IMR-90 (cell line): ENCODE measurements around the gene METTL1. TPM values are rescaled to one million over a fixed set of nuclear protein-coding genes. Genes with fewer than 3 reads are reported as not detected.

ENCODE experiments used
- ATAC-seq: fragments of 200-7000 bp; cut with Tn5 transposase; 2 replicates; pipeline ENCODE4 v1.9.1; 2020; ENCODE audit warnings: low read depth, mild to moderate bottlenecking, moderate library complexity
- BruUV-seq: library from RNA; stranded (reverse); fragments of 400-500 nt; replicated peaks from 2 replicates; lab custom pipeline; 2021; lab: Mats Ljungman, UMichigan
- CTCF ChIA-PET: fragments of 300-600 bp; formaldehyde crosslinking; extraction: SDS; loops from one replicate; lab custom pipeline; 2021; ENCODE audit warnings: antibody characterized with exemption; lab: Yijun Ruan, JAX
- POLR2A ChIA-PET: fragments of 300-600 bp; sonication (Branson Sonifier 250); formaldehyde crosslinking; loops from one replicate; lab custom pipeline; 2022; ENCODE audit warnings: antibody characterized with exemption; ENCODE audit not compliant: unreplicated experiment; lab: Charles Lee
- DNase-seq: peaks from one replicate; pipeline ENCODE4 v3.0.0; 2013
- H2AFZ ChIP-seq: replicated peaks from 2 replicates; pipeline ENCODE3; 2013; ENCODE audit warnings: low read length, mild to moderate bottlenecking; ENCODE audit not compliant: poor library complexity
- H2AK5ac ChIP-seq: 2 replicates; pipeline ENCODE4 v1.6.1; 2013; ENCODE audit warnings: low read depth, low read length, inconsistent platforms
- H2AK9ac ChIP-seq: replicated peaks from 2 replicates; pipeline ENCODE3; 2013; ENCODE audit warnings: mild to moderate bottlenecking, low read depth, low read length, moderate library complexity; ENCODE audit not compliant: poor library complexity
- H2BK120ac ChIP-seq: 2 replicates; pipeline ENCODE4 v1.6.1; 2013; ENCODE audit warnings: low read depth, low read length, inconsistent platforms
- H2BK15ac ChIP-seq: 3 replicates; pipeline ENCODE4 v1.6.1; 2013; ENCODE audit warnings: low read depth, low read length, inconsistent platforms
- H2BK20ac ChIP-seq: 2 replicates; pipeline ENCODE4 v1.6.1; 2013; ENCODE audit warnings: low read depth, mild to moderate bottlenecking, inconsistent platforms, low read length, moderate library complexity
- H2BK5ac ChIP-seq: 2 replicates; pipeline ENCODE4 v1.6.1; 2013; ENCODE audit warnings: mild to moderate bottlenecking, low read depth, low read length, inconsistent platforms; ENCODE audit not compliant: poor library complexity, severe bottlenecking
- H3K14ac ChIP-seq: replicated peaks from 2 replicates; pipeline ENCODE4 v1.6.1; 2013; ENCODE audit warnings: low read depth, low read length, inconsistent platforms
- H3K18ac ChIP-seq: 2 replicates; pipeline ENCODE4 v1.6.1; 2013; ENCODE audit warnings: low read depth, low read length, control low read depth
- H3K23ac ChIP-seq: 2 replicates; pipeline ENCODE4 v1.6.1; 2013; ENCODE audit warnings: low read depth, low read length, inconsistent platforms
- H3K27ac ChIP-seq: 2 replicates; pipeline ENCODE4 v1.5.1; 2013; ENCODE audit warnings: mild to moderate bottlenecking, control low read depth, low read length; ENCODE audit not compliant: insufficient read depth
- H3K27me3 ChIP-seq: 2 replicates; pipeline ENCODE4 v1.6.1; 2013; ENCODE audit warnings: low read length; ENCODE audit not compliant: control insufficient read depth, insufficient read depth
- H3K36me3 ChIP-seq: 2 replicates; pipeline ENCODE4 v1.6.1; 2013; ENCODE audit warnings: low read length, mixed read lengths; ENCODE audit not compliant: control insufficient read depth, insufficient read depth
- H3K4ac ChIP-seq: 2 replicates; pipeline ENCODE4 v1.6.1; 2013; ENCODE audit warnings: low read depth, low read length, inconsistent platforms
- H3K4me1 ChIP-seq: 2 replicates; pipeline ENCODE4 v1.6.1; 2013; ENCODE audit warnings: low read length, mixed read lengths; ENCODE audit not compliant: control insufficient read depth, insufficient read depth
- H3K4me2 ChIP-seq: 2 replicates; pipeline ENCODE4 v1.6.1; 2013; ENCODE audit warnings: low read depth, mild to moderate bottlenecking, control low read depth, low read length, moderate library complexity
- H3K4me3 ChIP-seq: 2 replicates; pipeline ENCODE4 v1.5.1; 2013; ENCODE audit warnings: low read depth, mild to moderate bottlenecking, control low read depth, low read length, moderate library complexity; ENCODE audit not compliant: insufficient read depth
- H3K56ac ChIP-seq: 2 replicates; pipeline ENCODE4 v1.6.1; 2013; ENCODE audit warnings: low read length, inconsistent platforms; ENCODE audit not compliant: insufficient read depth; ENCODE audit errors: extremely low read depth
- H3K79me1 ChIP-seq, 2 experiments: 2 replicates each; pipeline ENCODE4 v1.6.1; 2013; ENCODE audit warnings: low read length in 2 of 2, inconsistent platforms in 1 of 2, low read depth in 1 of 2
- H3K9ac ChIP-seq: 2 replicates; pipeline ENCODE4 v1.6.1; 2013; ENCODE audit warnings: low read depth, low read length, control low read depth
- H3K9me1 ChIP-seq: 2 replicates; pipeline ENCODE4 v1.6.1; 2013; ENCODE audit warnings: low read length, inconsistent platforms; ENCODE audit not compliant: insufficient read depth
- H3K9me3 ChIP-seq: 2 replicates; pipeline ENCODE4 v1.6.1; 2013; ENCODE audit warnings: low read length; ENCODE audit not compliant: control insufficient read depth, insufficient read depth
- H4K20me1 ChIP-seq: 2 replicates; pipeline ENCODE4 v1.6.1; 2013; ENCODE audit warnings: low read length, inconsistent platforms; ENCODE audit not compliant: insufficient read depth
- H4K5ac ChIP-seq: 2 replicates; pipeline ENCODE4 v1.6.1; 2013; ENCODE audit warnings: mild to moderate bottlenecking, low read depth, low read length, control low read depth
- H4K8ac ChIP-seq, 2 experiments: 2 replicates each; pipeline ENCODE4 v1.6.1; 2013; ENCODE audit warnings: low read depth in 2 of 2, low read length in 2 of 2, control low read depth in 1 of 2, inconsistent platforms in 1 of 2
- H4K91ac ChIP-seq: 2 replicates; pipeline ENCODE4 v1.6.1; 2013; ENCODE audit warnings: low read depth, low read length, inconsistent platforms; ENCODE audit not compliant: insufficient read depth
- CEBPB ChIP-seq: IDR thresholded peaks from 2 replicates; pipeline ENCODE4 v1.6.1; 2012; ENCODE audit warnings: low read depth, low read length, improper control_type of control experiment
- CHD1 ChIP-seq: IDR thresholded peaks from 2 replicates; pipeline ENCODE4 v1.6.1; 2012; ENCODE audit warnings: low read depth, low read length, improper control_type of control experiment
- CTCF ChIP-seq: conservative IDR thresholded peaks from 2 replicates; pipeline ENCODE4 v1.5.1; 2012; ENCODE audit warnings: mild to moderate bottlenecking, low read depth, low read length, improper control_type of control experiment
- ELK1 ChIP-seq: fragments of 150-350 bp; IDR thresholded peaks from 2 replicates; pipeline ENCODE4 v1.6.1; 2016; ENCODE audit warnings: low read depth, mild to moderate bottlenecking, low read length, moderate library complexity, borderline replicate concordance
- FOS ChIP-seq: fragments of 150-350 bp; IDR thresholded peaks from 2 replicates; pipeline ENCODE4 v1.6.1; 2016; ENCODE audit warnings: low read depth, low read length
- MXI1 ChIP-seq: IDR thresholded peaks from 2 replicates; pipeline ENCODE4 v1.6.1; 2012; ENCODE audit warnings: low read depth, mild to moderate bottlenecking, low read length, moderate library complexity, borderline replicate concordance
- NFE2L2 ChIP-seq: fragments of 150-350 bp; IDR thresholded peaks from 2 replicates; pipeline ENCODE4 v1.6.1; 2016; ENCODE audit warnings: low read depth, mild to moderate bottlenecking, low read length
- POLR2A ChIP-seq: IDR thresholded peaks from 2 replicates; pipeline ENCODE4 v1.6.1; 2012; ENCODE audit warnings: mild to moderate bottlenecking, low read depth, low read length
- RAD21 ChIP-seq: IDR thresholded peaks from 2 replicates; pipeline ENCODE4 v1.6.1; 2012; ENCODE audit warnings: low read length, improper control_type of control experiment
- RCOR1 ChIP-seq: IDR thresholded peaks from 2 replicates; pipeline ENCODE4 v1.6.1; 2012; ENCODE audit warnings: mild to moderate bottlenecking, low read length, improper control_type of control experiment; ENCODE audit not compliant: insufficient replicate concordance
- USF2 ChIP-seq: fragments of 150-350 bp; IDR thresholded peaks from 2 replicates; pipeline ENCODE4 v1.6.1; 2017; ENCODE audit warnings: mild to moderate bottlenecking, antibody characterized with exemption, low read length, low read depth
- WGBS, 2 experiments: methylation state at CpG; one replicate each; pipeline versions ENCODE4 v1.1.5 to v1.1.7; 2013; ENCODE audit warnings: missing lambda C conversion rate in 2 of 2; ENCODE audit not compliant: insufficient read length in 1 of 2; ENCODE audit errors: extremely low coverage in 2 of 2; 5-methylcytosine and 5-hydroxymethylcytosine counted together
- dilution Hi-C: fragments of 300-500 bp; cut with HindIII; formaldehyde crosslinking; loops from one replicate; pipeline ENCODE4 v1.14.3; 2018; ENCODE audit warnings: low sequenced_read_pairs; ENCODE audit not compliant: unreplicated experiment
- in situ Hi-C: fragments of 300-500 bp; cut with MboI; formaldehyde crosslinking; loops from 3 replicates; pipeline ENCODE4 v1.14.3; 2019; ENCODE audit warnings: low sequenced_read_pairs, inconsistent platforms, mixed read lengths
- intact Hi-C: fragments of 100-400 bp; cut with micrococcal nuclease; formaldehyde crosslinking; loops from 2 replicates; pipeline ENCODE4 v1.10.0; 2022
- polyA plus RNA-seq, 3 experiments: library from polyadenylated mRNA; depleted of rRNA; stranded (reverse); fragments of >200 nt; gene quantifications; 2 replicates each; pipeline ENCODE4 v1.2.3, GENCODE V29; 2012; ENCODE audit warnings: low replicate concordance in 1 of 3
- total RNA-seq: library from RNA; depleted of rRNA; stranded (reverse); fragments of >200 nt; gene quantifications from 2 replicates; pipeline ENCODE4 v1.2.3, GENCODE V29; 2012

Gene METTL1
- total and polyA plus RNA-seq, 2 of the 4 experiments (the other 2 are of a cell fraction), result 12.4 to 27.5 TPM

- Histone ChIP-seq H2BK20ac (no peak overlapping the region), H3K4me1 (peaks cover 4% of the 10 kb centered on the region; the same call in 1 of the 2 replicates), H3K27ac (no peak overlapping the region), H3K79me1 (no peaks in the 10 kb centered on the region), H4K8ac (no peak overlapping the region), H3K14ac (no peak overlapping the region), H3K9me1 (0 out of 2 replicates have a peak, but pooled peaks cover 3% of the 10 kb centered on the region), H3K27me3 (peaks cover 36% of the 10 kb centered on the region), H3K4me2 (no peak overlapping the region), H3K36me3 (peaks cover 9% of the 10 kb centered on the region), H3K4ac (no peak overlapping the region), H2AK5ac (no peak overlapping the region), H4K91ac (no peak overlapping the region), H2BK120ac (no peak overlapping the region), H3K23ac (no peak overlapping the region), H4K20me1 (no peaks in the 10 kb centered on the region; the same call in 1 of the 2 replicates), H3K9me3 (peaks cover 2% of the 10 kb centered on the region; the same call in 1 of the 2 replicates), H3K18ac (no peak overlapping the region), H3K9ac (no peak overlapping the region), H4K5ac (no peak overlapping the region), H2BK15ac (no peak overlapping the region), H3K4me3 (no peak overlapping the region), H2BK5ac (no peak overlapping the region), H2AK9ac (no peak overlapping the region), H3K56ac (no peak overlapping the region), H2AFZ (no peak overlapping the region)
- dilution Hi-C loops, result no loop called here
- in situ Hi-C loops, result no loop called here
- TF ChIP-seq ELK1 (no peak), FOS (no peak), RAD21 (no peak), CHD1 (no peak), USF2 (no peak), MXI1 (no peak), CTCF (no peak), NFE2L2 (no peak), CEBPB (no peak), RCOR1 (no peak), POLR2A (no peak)
- BruUV-seq, result no TSS peak
- DNase-seq (no peak), ATAC-seq (no peak)
- POLR2A ChIA-PET, result no interaction called here
- WGBS, 2 experiments, result no CpG with 5 or more reads among the region's 4 CpGs
- intact Hi-C loops, result no loop called here
- CTCF ChIA-PET, result no interaction called here
Observed at GRCh38 chr12:57761391-57761998, 10.4 kb downstream of the METTL1 start.
